Stimulated activated CD4-positive, alpha-beta T cell treated with anti-CD3 and anti-CD28 coated beads, Interleukin-2, amount 100 ng/mL, for 24 hours (primary cell): ENCODE measurements around the gene MAP3K7CL.

ENCODE experiments used
- DNase-seq, 2 donors: peaks; one replicate each; pipeline ENCODE4 v3.0.0-alpha.2; 2020

The MAP3K7CL gene

DNA sequence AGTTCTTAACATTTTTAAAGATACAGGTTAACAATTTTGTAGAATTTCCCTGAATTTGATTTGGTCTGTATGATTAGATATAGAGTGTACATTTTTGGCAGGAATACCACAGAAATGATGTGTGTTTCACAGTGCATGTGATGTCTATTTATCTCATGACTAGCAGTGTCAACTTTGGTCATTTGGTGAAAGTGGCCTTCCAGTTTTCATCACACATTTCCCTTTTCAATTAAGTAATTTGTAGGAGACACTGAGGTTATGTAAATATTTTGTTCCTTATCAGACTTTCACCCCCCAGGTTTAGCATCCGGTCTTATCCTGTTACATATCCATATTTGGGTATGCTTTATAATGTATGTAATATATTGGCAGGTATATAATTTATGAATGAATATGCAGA lies 41.8 kb downstream of the MAP3K7CL start:
- no peak for DNase-seq

DNA sequence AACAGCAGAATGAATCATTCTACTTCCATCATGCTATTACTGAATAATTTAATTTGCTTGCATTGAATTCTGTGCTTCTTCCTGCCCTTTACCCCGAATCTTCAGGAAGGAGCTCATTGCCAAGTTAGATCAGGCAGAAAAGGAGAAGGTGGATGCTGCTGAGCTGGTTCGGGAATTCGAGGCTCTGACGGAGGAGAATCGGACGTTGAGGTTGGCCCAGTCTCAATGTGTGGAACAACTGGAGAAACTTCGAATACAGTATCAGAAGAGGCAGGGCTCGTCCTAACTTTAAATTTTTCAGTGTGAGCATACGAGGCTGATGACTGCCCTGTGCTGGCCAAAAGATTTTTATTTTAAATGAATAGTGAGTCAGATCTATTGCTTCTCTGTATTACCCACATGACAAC lies 44.2 kb downstream of the MAP3K7CL start:
- no peak for DNase-seq

DNA sequence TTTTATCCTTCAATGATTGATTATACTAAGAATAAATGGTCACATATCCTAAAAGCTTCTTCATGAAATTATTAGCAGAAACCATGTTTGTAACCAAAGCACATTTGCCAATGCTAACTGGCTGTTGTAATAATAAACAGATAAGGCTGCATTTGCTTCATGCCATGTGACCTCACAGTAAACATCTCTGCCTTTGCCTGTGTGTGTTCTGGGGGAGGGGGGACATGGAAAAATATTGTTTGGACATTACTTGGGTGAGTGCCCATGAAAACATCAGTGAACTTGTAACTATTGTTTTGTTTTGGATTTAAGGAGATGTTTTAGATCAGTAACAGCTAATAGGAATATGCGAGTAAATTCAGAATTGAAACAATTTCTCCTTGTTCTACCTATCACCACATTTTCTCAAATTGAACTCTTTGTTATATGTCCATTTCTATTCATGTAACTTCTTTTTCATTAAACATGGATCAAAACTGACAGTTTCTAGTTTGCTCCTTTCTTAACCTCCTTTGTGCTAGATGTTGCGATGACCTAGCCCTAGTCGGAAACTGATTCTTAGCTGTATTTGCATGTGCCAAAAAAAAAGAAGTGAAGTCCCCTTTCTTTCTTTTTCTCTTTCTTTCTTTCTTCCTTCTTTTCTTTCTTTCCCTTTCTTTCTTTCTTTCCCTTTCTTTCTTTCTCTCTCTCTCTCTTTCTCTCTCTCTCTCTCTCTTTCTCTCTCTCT lies 45.1 kb downstream of the MAP3K7CL start:
- DNase-seq, result no peak

DNA sequence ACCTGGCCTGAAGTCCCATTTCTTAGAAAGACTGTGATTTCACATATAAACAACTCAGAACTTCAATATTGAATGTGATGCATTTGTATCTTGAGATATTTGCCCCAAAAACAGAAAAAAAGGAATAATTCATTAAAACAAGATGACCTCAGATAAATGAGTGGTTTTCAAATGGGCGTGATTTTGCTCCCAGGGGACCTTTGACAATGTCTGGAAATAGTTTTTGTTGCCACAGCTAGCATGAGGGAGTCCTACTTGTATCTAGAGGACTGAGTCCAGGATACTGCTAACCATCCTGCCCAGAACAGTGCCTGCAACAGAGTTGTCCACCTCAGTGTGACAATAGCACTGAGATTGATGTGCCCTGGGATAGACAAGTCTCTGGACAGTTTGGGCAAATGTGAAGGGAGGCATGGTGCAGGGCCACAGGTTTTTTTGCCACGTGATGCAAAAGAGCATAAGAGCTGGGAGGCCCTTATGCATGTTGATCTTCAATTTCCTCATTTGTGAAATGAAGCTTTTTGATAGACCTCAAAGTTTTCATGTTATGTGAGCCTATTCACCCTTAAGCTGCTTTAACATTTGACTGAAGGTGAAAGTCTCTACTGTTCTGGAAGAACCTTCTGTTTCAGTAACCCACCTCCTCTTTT lies 46.2 kb downstream of the MAP3K7CL start:
- DNase-seq, result no peak

DNA sequence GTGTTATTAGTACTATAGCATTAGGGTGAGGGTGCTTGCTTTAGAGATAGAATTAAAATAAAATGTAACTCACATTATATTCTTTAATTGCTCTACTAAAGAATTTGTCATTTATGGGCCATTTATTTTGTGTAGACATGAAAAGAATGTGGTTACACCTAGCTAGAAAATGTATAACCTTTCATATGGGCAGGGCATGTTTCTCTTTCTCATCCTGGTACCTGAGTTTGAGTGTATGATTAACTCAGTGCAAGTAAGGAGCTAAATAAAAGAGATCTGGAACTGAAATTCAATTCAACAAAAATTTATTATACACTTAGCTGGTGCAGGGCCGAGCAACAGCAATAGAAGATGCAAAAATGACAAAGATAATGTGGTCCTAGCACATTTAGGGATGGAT lies 47.4 kb downstream of the MAP3K7CL start:
- DNase-seq, result no peak

- DNase-seq, result no peak
Measured at GRCh38 chr21:29178926-29179325, 48.5 kb downstream of the MAP3K7CL start.

DNA sequence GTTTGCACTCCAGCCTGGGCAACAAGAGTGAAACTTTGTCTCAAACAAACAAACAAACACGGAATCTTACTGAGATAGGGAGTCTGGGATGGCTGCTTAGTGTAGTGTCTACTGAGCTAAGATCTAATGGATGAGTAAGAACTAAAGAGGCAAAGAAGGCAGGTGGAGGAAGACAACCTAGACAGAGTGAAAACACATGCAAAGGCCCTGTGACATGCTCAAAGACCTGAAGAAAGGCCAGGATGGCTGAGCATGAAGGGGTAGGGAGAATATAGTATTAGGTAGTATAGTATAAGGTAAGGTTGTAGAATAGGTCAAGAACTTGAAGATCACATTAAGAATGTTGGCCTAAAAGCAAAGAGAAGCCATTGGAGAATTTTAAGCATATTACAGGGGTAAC lies 49.1 kb downstream of the MAP3K7CL start:
- no peak for DNase-seq

DNA sequence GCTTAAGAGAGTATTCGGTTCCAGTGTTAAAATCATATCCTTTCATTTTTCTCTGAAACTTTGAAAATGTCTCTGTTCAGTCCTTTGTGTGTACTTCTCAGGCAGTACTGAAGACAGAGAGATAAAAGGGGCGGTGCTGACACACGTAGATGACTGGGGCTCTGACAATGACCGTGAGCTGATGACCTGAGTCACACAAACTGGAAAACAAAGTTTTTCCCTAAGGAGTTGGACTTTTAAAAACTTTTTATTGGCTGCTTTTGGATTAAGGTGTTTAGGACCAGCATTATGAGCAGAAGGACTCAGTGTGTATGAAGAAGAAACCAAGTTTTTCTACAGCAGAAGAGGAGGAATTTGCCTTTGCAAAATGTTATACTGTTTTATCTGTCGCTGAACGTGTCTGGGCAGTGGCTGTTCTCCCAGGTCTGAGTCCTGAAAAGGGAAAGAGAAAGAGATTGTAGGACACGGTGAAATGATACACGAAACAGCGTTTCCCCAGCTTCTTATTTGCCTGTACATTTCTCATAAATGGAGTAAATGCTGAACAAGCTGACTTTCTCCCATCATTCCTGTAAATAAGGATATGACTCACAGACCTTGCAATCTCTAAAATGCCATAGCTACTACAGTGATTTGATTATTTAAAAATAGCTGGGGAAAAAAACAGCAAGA lies 51.5 kb downstream of the MAP3K7CL start:
- DNase-seq, result no peak

- DNase-seq, result no peak
Measured at GRCh38 chr21:29182691-29183092, 52.2 kb downstream of the MAP3K7CL start.

- no peak for DNase-seq
Measured at GRCh38 chr21:29184037-29184436, 53.6 kb downstream of the MAP3K7CL start.

DNA sequence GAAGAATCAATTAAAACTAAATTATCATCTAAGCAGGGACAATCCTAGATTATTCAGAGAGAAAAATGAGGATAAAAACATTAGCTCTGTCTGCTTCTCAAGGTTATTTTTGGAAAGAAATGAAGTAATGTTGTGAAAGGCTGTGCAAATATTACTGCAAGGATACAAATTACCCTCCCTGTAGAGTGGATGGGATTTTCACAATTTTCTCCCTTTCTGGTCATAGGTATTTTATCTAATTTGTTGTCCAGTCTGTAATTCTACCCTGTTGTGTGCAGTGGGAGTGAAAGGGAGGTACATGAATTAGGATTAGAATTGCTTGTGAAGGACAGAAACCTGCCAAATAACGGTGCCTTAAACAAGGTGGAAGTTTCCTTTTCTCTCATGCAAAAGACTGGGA lies 54.7 kb downstream of the MAP3K7CL start:
- DNase-seq, result no peak

GRCh38 chr21:29185633-29186032 lies 55.2 kb downstream of the MAP3K7CL start:
- DNase-seq, result no peak

- no peak for DNase-seq
Measured at GRCh38 chr21:29186246-29186645, 55.8 kb downstream of the MAP3K7CL start.

GRCh38 chr21:29187944-29188343 lies 57.5 kb downstream of the MAP3K7CL start:
- no peak for DNase-seq

- DNase-seq, result no peak
Measured at GRCh38 chr21:29189353-29189752, 58.9 kb downstream of the MAP3K7CL start.

- DNase-seq, result no peak
Measured at GRCh38 chr21:29190923-29191331, 60.5 kb downstream of the MAP3K7CL start.

DNA sequence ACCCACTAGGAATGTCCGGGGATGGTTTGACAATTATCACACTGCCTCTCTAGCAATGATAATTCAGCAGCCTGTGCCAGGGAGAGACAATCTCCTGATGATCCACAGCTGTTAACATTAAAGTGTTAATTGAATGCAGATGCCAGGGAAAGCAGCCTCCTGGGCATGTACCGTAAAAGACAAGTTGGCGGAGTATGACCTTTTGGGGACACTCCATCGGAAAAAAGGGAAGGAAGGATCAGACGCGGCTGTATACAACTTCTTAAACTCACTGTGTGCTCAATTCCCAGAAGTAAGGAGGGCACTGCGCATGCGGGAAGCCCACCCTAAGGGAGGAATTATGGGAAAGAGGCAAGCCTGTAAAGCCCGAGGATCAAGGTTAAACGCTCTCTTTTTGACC lies 62.6 kb downstream of the MAP3K7CL start:
- no peak for DNase-seq

DNA sequence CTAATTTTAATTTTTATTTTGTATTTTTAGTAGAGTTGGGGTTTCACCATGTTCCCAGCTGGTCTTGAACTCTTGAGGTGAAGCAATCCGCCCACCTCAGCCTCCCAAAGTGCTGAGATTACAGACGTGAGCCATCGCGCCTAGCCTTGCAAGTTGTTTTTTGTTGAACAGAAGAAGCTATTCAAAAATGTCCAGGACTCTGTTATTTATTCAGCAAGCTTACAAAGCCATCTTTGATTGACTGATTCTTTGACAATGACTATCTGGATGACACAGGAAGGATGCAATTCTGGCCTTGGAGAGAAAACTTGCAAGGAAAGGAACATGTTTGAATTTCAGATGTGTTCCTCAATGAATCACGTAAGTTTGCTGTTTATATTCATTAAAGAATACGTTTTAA lies 63.5 kb downstream of the MAP3K7CL start:
- DNase-seq, result no peak

DNA sequence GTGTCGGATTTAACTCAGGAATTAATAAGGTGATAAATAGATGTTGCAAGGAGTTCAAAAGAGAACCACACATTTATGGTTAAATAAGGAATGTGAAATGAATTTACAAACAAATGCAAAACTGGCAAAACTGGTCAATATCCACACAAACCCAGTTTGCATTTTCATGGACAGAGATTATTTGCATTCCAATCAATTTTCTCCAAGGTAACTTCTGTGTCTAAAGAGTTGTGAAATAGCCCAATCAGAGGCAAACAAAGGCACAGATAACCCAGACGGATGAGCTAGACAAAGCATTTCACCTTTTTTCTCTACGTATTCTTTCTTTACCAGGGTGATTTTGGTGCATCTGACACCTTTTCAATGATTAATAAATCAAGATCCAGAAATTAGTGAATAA lies 63.9 kb downstream of the MAP3K7CL start:
- no peak for DNase-seq

DNA sequence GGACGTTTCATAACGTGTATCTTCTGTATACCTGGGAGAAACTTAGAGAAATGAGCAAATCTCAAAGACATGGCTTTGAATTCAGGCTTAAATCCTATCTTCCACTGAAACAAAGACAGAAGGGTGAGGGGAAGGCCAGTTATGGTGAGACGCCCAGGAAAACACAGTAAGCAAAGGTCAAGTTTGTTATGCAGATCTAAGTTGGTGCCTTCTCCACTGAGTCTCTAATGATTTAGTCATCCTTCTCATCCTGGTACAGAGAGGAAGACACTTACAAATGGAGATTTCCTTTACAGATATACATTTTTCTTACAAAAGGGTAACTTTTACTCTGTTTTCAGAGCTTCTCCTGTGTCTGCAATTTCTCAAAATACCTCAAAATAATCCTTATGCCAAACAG lies 64.4 kb downstream of the MAP3K7CL start:
- no peak for DNase-seq

GRCh38 chr21:29195981-29196669 lies 65.7 kb downstream of the MAP3K7CL start:
- DNase-seq, result peak; percentile 58 to 77

- no peak for DNase-seq
Measured at GRCh38 chr21:29196670-29197191, 66.3 kb downstream of the MAP3K7CL start.

DNA sequence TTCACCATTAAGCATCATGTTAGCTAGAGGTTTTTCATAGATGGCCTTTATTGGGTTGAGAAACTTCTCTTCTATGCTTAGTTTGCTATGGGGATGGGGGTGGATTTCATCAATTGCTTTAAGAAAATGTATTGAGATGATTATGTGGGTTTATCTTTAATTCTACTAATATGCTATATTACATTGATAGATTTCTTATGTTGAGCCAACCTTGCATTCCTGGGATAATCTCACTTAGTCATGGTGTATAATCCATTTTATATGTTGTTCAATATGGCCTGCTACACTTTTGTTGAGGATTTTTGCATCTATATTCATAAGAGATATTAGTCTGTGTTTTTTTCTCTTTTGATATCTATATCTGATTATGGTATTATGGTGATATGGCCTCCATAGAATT lies 70.7 kb downstream of the MAP3K7CL start:
- DNase-seq, result no peak
